Natural killer cell (primary cell): ENCODE results near the gene ZNF678. TPM values are rescaled to one million over a fixed set of nuclear protein-coding genes. Genes with fewer than 3 reads are reported as not detected.

Experiments
- ATAC-seq, 3 donors: fragments of 150-1000 bp in 2 of 3; fragments of 200-7000 bp in 1 of 3; cut with Tn5 transposase; 1 replicate in 1 of 3; 2 replicates in 2 of 3; pipeline ENCODE4 v1.10.0; 2021; ENCODE audit warnings: mild to moderate bottlenecking in 2 of 3, moderate library complexity in 2 of 3
- DNase-seq, 2 donors: peaks; one replicate each; pipeline versions ENCODE4 v3.0.0 to v3.0.0-alpha.2; 2013 to 2021; ENCODE audit warnings: mixed read lengths in 1 of 2
- H3K27ac ChIP-seq: one replicate; pipeline ENCODE4 v1.5.1; 2013; ENCODE audit warnings: mild to moderate bottlenecking, low read length
- H3K27me3 ChIP-seq: one replicate; pipeline ENCODE4 v1.6.1; 2013; ENCODE audit warnings: low read length; ENCODE audit not compliant: control insufficient read depth, insufficient read depth
- H3K36me3 ChIP-seq: one replicate; pipeline ENCODE4 v1.6.1; 2013; ENCODE audit warnings: low read length; ENCODE audit not compliant: control insufficient read depth, insufficient read depth
- H3K4me1 ChIP-seq: one replicate; pipeline ENCODE4 v1.6.1; 2013; ENCODE audit warnings: low read length; ENCODE audit not compliant: control insufficient read depth, insufficient read depth
- H3K4me3 ChIP-seq: one replicate; pipeline ENCODE4 v1.5.1; 2013; ENCODE audit warnings: low read length
- H3K9me3 ChIP-seq: one replicate; pipeline ENCODE4 v1.6.1; 2013; ENCODE audit warnings: low read length; ENCODE audit not compliant: control insufficient read depth, insufficient read depth
- H3K27ac Mint-ChIP-seq, 2 donors: one replicate each; pipeline ENCODE4 v1.8.0; 2022; ENCODE audit warnings: mild to moderate bottlenecking in 2 of 2, mixed read lengths in 2 of 2, moderate library complexity in 1 of 2
- H3K27me3 Mint-ChIP-seq, 2 donors: one replicate each; pipeline ENCODE4 v1.8.0; 2022; ENCODE audit warnings: low read depth in 2 of 2, mixed read lengths in 2 of 2
- H3K36me3 Mint-ChIP-seq: one replicate; pipeline ENCODE4 v1.8.0; 2022; ENCODE audit warnings: mixed read lengths
- H3K4me1 Mint-ChIP-seq, 2 donors: one replicate each; pipeline ENCODE4 v1.8.0; 2022; ENCODE audit warnings: mixed read lengths in 2 of 2
- H3K4me3 Mint-ChIP-seq: one replicate; pipeline ENCODE4 v1.8.0; 2022; ENCODE audit warnings: mild to moderate bottlenecking, moderate library complexity, mixed read lengths
- H3K9me3 Mint-ChIP-seq, 2 donors: one replicate each; pipeline ENCODE4 v1.8.0; 2022; ENCODE audit warnings: mixed read lengths in 2 of 2
- CTCF ChIP-seq: fragments of 200-600 bp; IDR thresholded peaks from one replicate; pipeline ENCODE4 v1.8.0; 2022; ENCODE audit warnings: antibody characterized with exemption
- WGBS: methylation state at CpG from one replicate; pipeline ENCODE4 v1.1.7; 2013; ENCODE audit warnings: missing lambda C conversion rate; ENCODE audit not compliant: insufficient coverage; 5-methylcytosine and 5-hydroxymethylcytosine counted together
- intact Hi-C: fragments of 100-400 bp; cut with micrococcal nuclease; formaldehyde crosslinking; loops from one replicate; pipeline ENCODE4 v1.14.2; 2022
- total RNA-seq, 4 donors: library from RNA; stranded (reverse); fragments of 120-200 nt in 1 of 4; gene quantifications; one replicate each; pipeline versions ENCODE4 v1.2.3 to v1.2.4, GENCODE V29; 2013 to 2022

Gene ZNF678
- total RNA-seq, 3 donors from 2014 or later (not counting 1 experiment from before 2014, with no cell fraction given) = 9.7 to 14.0 (median 10.7) TPM

GRCh38 chr1:227561241-227561907, 2.0 kb upstream of the ZNF678 start:
- Mint-ChIP-seq H3K27me3 (peaks cover 33 to 34% of the 10 kb centered on the region in 2 donors), H3K36me3 (no peaks in the 10 kb centered on the region), H3K4me3 (peak overlapping the region; percentile 33), H3K9me3 (peaks cover 2 to 3% of the 10 kb centered on the region in 2 donors), H3K4me1 (peaks cover 18 to 38% of the 10 kb centered on the region in 2 donors), H3K27ac (no peak overlapping the region)
- 64% methylated on average over 43 of the region's 43 CpGs for WGBS
- no peaks in the 10 kb centered on the region for H3K36me3 ChIP-seq
- peaks cover 20% of the 10 kb centered on the region for H3K4me1 ChIP-seq
- no peak for TF ChIP-seq CTCF
- no peak for ATAC-seq
- no peak overlapping the region for H3K27ac ChIP-seq
- intact Hi-C loops = loop anchor here (5.0 kb wide), 2 partner anchors 46 to 176 kb away; partner anchors contain the start of genes JMJD4 and SNAP47
- H3K4me3 ChIP-seq = no peak overlapping the region
- peak in 1 of 2 donors; percentile 15 for DNase-seq
- H3K27me3 ChIP-seq = peaks cover 11% of the 10 kb centered on the region
- no peaks in the 10 kb centered on the region for H3K9me3 ChIP-seq

GRCh38 chr1:227562037-227562436, 1.3 kb upstream of the ZNF678 start:
- H3K27me3 ChIP-seq = peaks cover 11% of the 10 kb centered on the region
- H3K9me3 ChIP-seq = no peaks in the 10 kb centered on the region
- Mint-ChIP-seq H3K4me1 (peaks cover 20 to 41% of the 10 kb centered on the region in 2 donors), H3K36me3 (no peaks in the 10 kb centered on the region), H3K4me3 (peak overlapping the region; percentile 4), H3K27me3 (peaks cover 33 to 34% of the 10 kb centered on the region in 2 donors), H3K27ac (peak overlapping the region; percentile 4 to 57), H3K9me3 (peaks cover 2 to 3% of the 10 kb centered on the region in 2 donors)
- H3K36me3 ChIP-seq = no peaks in the 10 kb centered on the region
- H3K4me1 ChIP-seq = peaks cover 20% of the 10 kb centered on the region
- DNase-seq (no peak), ATAC-seq (no peak)
- WGBS = 87% methylated on average over 5 of the region's 6 CpGs
- no peak overlapping the region for H3K4me3 ChIP-seq
- no peak for TF ChIP-seq CTCF
- no peak overlapping the region for H3K27ac ChIP-seq
- intact Hi-C loops = loop anchor here (5.0 kb wide), 2 partner anchors 45 to 175 kb away; partner anchors contain the start of genes JMJD4 and SNAP47

GRCh38 chr1:227562933-227563323, 428 bp upstream of the ZNF678 start:
- H3K27ac Mint-ChIP-seq = peak overlapping the region; percentile 94 to 96
- H3K36me3 Mint-ChIP-seq = no peaks in the 10 kb centered on the region
- no peak for ATAC-seq
- peak overlapping the region; percentile 83 for H3K27ac ChIP-seq
- 92% methylated on average over 10 of the region's 10 CpGs for WGBS
- peaks cover 20% of the 10 kb centered on the region for H3K4me1 ChIP-seq
- peaks cover 28 to 45% of the 10 kb centered on the region in 2 donors for H3K4me1 Mint-ChIP-seq
- peaks cover 2 to 3% of the 10 kb centered on the region in 2 donors for H3K9me3 Mint-ChIP-seq
- intact Hi-C loops = loop anchor here (1.0 to 5.0 kb wide), 3 partner anchors 21 to 174 kb away; partner anchors contain the start of genes JMJD4 and SNAP47
- no peak for TF ChIP-seq CTCF
- peak in 1 of 2 donors; percentile 15 for DNase-seq
- H3K27me3 ChIP-seq = peaks cover 11% of the 10 kb centered on the region
- peaks cover 29 to 33% of the 10 kb centered on the region in 2 donors for H3K27me3 Mint-ChIP-seq
- peak overlapping the region; percentile 96 for H3K4me3 Mint-ChIP-seq
- H3K4me3 ChIP-seq = peak overlapping the region; percentile 81
- no peaks in the 10 kb centered on the region for H3K9me3 ChIP-seq
- no peaks in the 10 kb centered on the region for H3K36me3 ChIP-seq
